ENCODE measurements around the gene MAP2K1. TPM values are rescaled to one million over a fixed set of nuclear protein-coding genes. Genes with fewer than 3 reads are reported as not detected.

Gene MAP2K1
- total and polyA plus RNA-seq, 2 experiments from 2014 or later = 62.7 to 96.5 TPM

GRCh38 chr15:66405007-66405406, 18.3 kb downstream of the MAP2K1 start:
- TF ChIP-seq CTCF (IDR thresholded peaks at IDR 0.05; ENCODE audit: low read depth, low read length) = no peak
- H3K27me3 ChIP-seq = no peaks in the 10 kb centered on the region
- peak overlapping the region; percentile 60 for H3K27ac ChIP-seq
- peaks cover 46% of the 10 kb centered on the region for H3K4me1 ChIP-seq (ENCODE audit: low read depth)
- no peaks in the 10 kb centered on the region for H3K36me3 ChIP-seq
- no peaks in the 10 kb centered on the region for H3K9me3 ChIP-seq (ENCODE audit: low read depth)
- DNase-seq (ENCODE audit: low read depth in 1 of 2, low spot score in 1 of 2) = no peak
- no peak overlapping the region for H3K4me3 ChIP-seq

GRCh38 chr15:66405615-66406014, 18.9 kb downstream of the MAP2K1 start:
- TF ChIP-seq CTCF (IDR thresholded peaks at IDR 0.05; ENCODE audit: low read depth, low read length) = no peak
- Histone ChIP-seq H3K4me3 (no peak overlapping the region), H3K9me3 (ENCODE audit: low read depth) (no peaks in the 10 kb centered on the region), H3K27me3 (no peaks in the 10 kb centered on the region), H3K4me1 (ENCODE audit: low read depth) (peaks cover 52% of the 10 kb centered on the region), H3K27ac (peak overlapping the region; percentile 60), H3K36me3 (no peaks in the 10 kb centered on the region)
- DNase-seq (ENCODE audit: low read depth in 1 of 2, low spot score in 1 of 2) = peak in 1 of 2 donors; percentile 53

- Histone ChIP-seq H3K9me3 (ENCODE audit: low read depth) (no peaks in the 10 kb centered on the region), H3K4me1 (ENCODE audit: low read depth) (peaks cover 64% of the 10 kb centered on the region), H3K27ac (no peak overlapping the region), H3K4me3 (no peak overlapping the region), H3K36me3 (no peaks in the 10 kb centered on the region), H3K27me3 (no peaks in the 10 kb centered on the region)
- no peak for DNase-seq (ENCODE audit: low read depth in 1 of 2, low spot score in 1 of 2)
- no peak for TF ChIP-seq CTCF (IDR thresholded peaks at IDR 0.05; ENCODE audit: low read depth, low read length)
These were observed 21.5 kb downstream of the MAP2K1 start for GRCh38 chr15:66408254-66408653.

GRCh38 chr15:66408675-66409282, 22.1 kb downstream of the MAP2K1 start:
- Histone ChIP-seq H3K4me3 (no peak overlapping the region), H3K9me3 (ENCODE audit: low read depth) (no peaks in the 10 kb centered on the region), H3K4me1 (ENCODE audit: low read depth) (peaks cover 59% of the 10 kb centered on the region), H3K27me3 (no peaks in the 10 kb centered on the region), H3K27ac (peak overlapping the region; percentile 76), H3K36me3 (no peaks in the 10 kb centered on the region)
- DNase-seq (ENCODE audit: low read depth in 1 of 2, low spot score in 1 of 2) = peak in 1 of 2 donors; percentile 53
- no peak for TF ChIP-seq CTCF (IDR thresholded peaks at IDR 0.05; ENCODE audit: low read depth, low read length)

GRCh38 chr15:66409565-66410108, 22.9 kb downstream of the MAP2K1 start:
- H3K4me1 ChIP-seq (ENCODE audit: low read depth) = peaks cover 51% of the 10 kb centered on the region
- no peak overlapping the region for H3K4me3 ChIP-seq
- DNase-seq (ENCODE audit: low read depth in 1 of 2, low spot score in 1 of 2) = no peak
- no peak for TF ChIP-seq CTCF (IDR thresholded peaks at IDR 0.05; ENCODE audit: low read depth, low read length)
- no peaks in the 10 kb centered on the region for H3K36me3 ChIP-seq
- H3K27ac ChIP-seq = peak overlapping the region; percentile 76
- H3K9me3 ChIP-seq (ENCODE audit: low read depth) = no peaks in the 10 kb centered on the region
- H3K27me3 ChIP-seq = no peaks in the 10 kb centered on the region

All from cardiac muscle cell (in vitro differentiated cells and primary cell).